K562 (cell line): ENCODE measurements around the gene F13B. TPM values are rescaled to one million over a fixed set of nuclear protein-coding genes. Genes with fewer than 3 reads are reported as not detected.

ENCODE experiments used
- BACH1 ChIP-seq: fragments of 200-800 bp; sonication (Bioruptor generic); IDR thresholded peaks from 2 replicates; pipeline ENCODE4 v1.6.1; 2016; ENCODE audit warnings: missing genetic modification characterization, missing compliant biosample characterization
- EHMT2 ChIP-seq: fragments of 450-650 bp; IDR thresholded peaks from 2 replicates; pipeline ENCODE4 v1.6.1; 2018; ENCODE audit warnings: antibody characterized with exemption
- ETV5 ChIP-seq: sonication (generic); formaldehyde crosslinking; IDR thresholded peaks from 2 replicates; pipeline ENCODE4 v1.4.0; 2020; ENCODE audit warnings: low read depth, mild to moderate bottlenecking, missing genetic modification reagents
- FOSL1 ChIP-seq: fragments of 200-800 bp; sonication (Bioruptor generic); conservative IDR thresholded peaks from 2 replicates; pipeline ENCODE4 v1.6.1; 2016; ENCODE audit warnings: missing genetic modification characterization, missing compliant biosample characterization
- GABPA ChIP-seq: fragments of 200-800 bp; sonication (Bioruptor generic); conservative IDR thresholded peaks from 2 replicates; pipeline ENCODE4 v1.6.1; 2016; ENCODE audit warnings: low read depth, missing genetic modification characterization, missing compliant biosample characterization
- GABPB1 ChIP-seq: sonication (generic); formaldehyde crosslinking; IDR thresholded peaks from 2 replicates; pipeline ENCODE4 v1.8.0; 2022; ENCODE audit warnings: mild to moderate bottlenecking, missing genetic modification reagents
- GTF2B ChIP-seq: IDR thresholded peaks from 2 replicates; pipeline ENCODE4 v1.6.1; 2011; ENCODE audit not compliant: insufficient read length; ENCODE audit errors: extremely low read depth
- KLF10 ChIP-seq: fragments of 250-450 bp; sonication (Bioruptor Pico); IDR thresholded peaks from 2 replicates; pipeline ENCODE4 v1.6.1; 2021; ENCODE audit warnings: matching md5 sums
- MAZ ChIP-seq, 2 experiments: fragments of 450-650 bp in 1 of 2; sonication (generic) in 1 of 2; formaldehyde crosslinking; IDR thresholded peaks in 1 of 2; conservative IDR thresholded peaks in 1 of 2; 2 replicates each; pipeline versions ENCODE4 v1.4.0 to v1.5.0; 2020; ENCODE audit warnings: mild to moderate bottlenecking in 1 of 2, missing genetic modification reagents in 1 of 2
- NFIC ChIP-seq: fragments of 450-650 bp; IDR thresholded peaks from 2 replicates; pipeline ENCODE4 v1.6.1; 2017; ENCODE audit warnings: mild to moderate bottlenecking, inconsistent platforms
- NKRF ChIP-seq: fragments of 450-650 bp; IDR thresholded peaks from 2 replicates; pipeline ENCODE4 v1.6.1; 2016; ENCODE audit warnings: borderline replicate concordance
- PHF8 ChIP-seq: fragments of 200-600 bp; sonication (generic); IDR thresholded peaks from 2 replicates; pipeline ENCODE4 v1.6.1; 2012; ENCODE audit warnings: mixed run types, mild to moderate bottlenecking, inconsistent platforms, low read length, moderate library complexity, borderline replicate concordance
- RBBP5 ChIP-seq: fragments of 200-600 bp; sonication (generic); IDR thresholded peaks from 2 replicates; pipeline ENCODE4 v1.6.1; 2012; ENCODE audit warnings: borderline replicate concordance, mild to moderate bottlenecking, low read length, control low read depth, inconsistent platforms; ENCODE audit not compliant: insufficient read depth, poor library complexity, severe bottlenecking
- RBFOX2 ChIP-seq: fragments of 200-400 bp; formaldehyde crosslinking; IDR thresholded peaks from 2 replicates; pipeline ENCODE4 v1.6.1; 2017; ENCODE audit warnings: low read depth, mild to moderate bottlenecking, low read length, moderate library complexity
- RFX7 ChIP-seq: fragments of 250-450 bp; sonication (Bioruptor Pico); IDR thresholded peaks from 2 replicates; pipeline ENCODE4 v1.5.1; 2021; ENCODE audit warnings: mild to moderate bottlenecking
- SPI1 ChIP-seq: IDR thresholded peaks from 2 replicates; pipeline ENCODE4 v1.6.1; 2011; ENCODE audit warnings: low read depth, low read length, control low read depth, borderline replicate concordance
- TEAD4 ChIP-seq, 2 experiments: sonication (generic) in 1 of 2; formaldehyde crosslinking in 1 of 2; IDR thresholded peaks; 2 replicates each; pipeline versions ENCODE4 v1.6.1 to v1.8.0; 2012 to 2022; ENCODE audit warnings: borderline replicate concordance in 1 of 2, inconsistent platforms in 1 of 2, low read length in 1 of 2, mild to moderate bottlenecking in 1 of 2, missing genetic modification reagents in 1 of 2
- TRIM25 ChIP-seq: fragments of 450-650 bp; IDR thresholded peaks from 2 replicates; pipeline ENCODE4 v1.7.0; 2016; ENCODE audit warnings: borderline replicate concordance
- ZBTB17 ChIP-seq: fragments of 450-650 bp; formaldehyde crosslinking; IDR thresholded peaks from 2 replicates; pipeline ENCODE4 v1.4.0; 2020; ENCODE audit warnings: mild to moderate bottlenecking
- ZNF740 ChIP-seq, 3 experiments: fragments of 200-800 bp in 1 of 3; sonication (Bioruptor generic) in 1 of 3; sonication (generic) in 1 of 3; formaldehyde crosslinking in 1 of 3; IDR thresholded peaks; 2 replicates each; pipeline versions ENCODE4 v1.6.1 to v1.8.0; 2016 to 2022; ENCODE audit warnings: mild to moderate bottlenecking in 2 of 3, missing compliant biosample characterization in 2 of 3, missing genetic modification characterization in 2 of 3, missing genetic modification reagents in 1 of 3
- ZNF79 ChIP-seq: fragments of 250-450 bp; sonication (Bioruptor Pico); IDR thresholded peaks from 2 replicates; pipeline ENCODE4 v1.4.0; 2020; ENCODE audit warnings: low read depth, mild to moderate bottlenecking, moderate library complexity
- polyA plus RNA-seq, 8 experiments: library from polyadenylated mRNA; depleted of rRNA in 4 of 8; stranded (reverse) in 5 of 8; unstranded in 3 of 8; fragments of >200 nt; fragmentation: Nextera tagmentation in 2 of 8; fragmentation: Illumina TruSeq in 1 of 8; extraction: Ambion mirVana in 2 of 8; extraction: Trizol in 1 of 8; gene quantifications; 2 replicates each; pipeline versions ENCODE4 v1.2.1 to v1.2.3, GENCODE V29; 2011 to 2014; ENCODE audit warnings: inconsistent platforms in 1 of 8, missing spikeins in 1 of 8
- total RNA-seq, 7 experiments: library from RNA; depleted of rRNA in 6 of 7; stranded (reverse); fragments of >200 nt in 6 of 7; fragmentation: Illumina TruSeq in 2 of 7; extraction: Trizol in 2 of 7; gene quantifications; 2 replicates each; pipeline versions ENCODE4 v1.2.1 to v1.2.3, GENCODE V29; 2011 to 2021; ENCODE audit warnings: low replicate concordance in 1 of 7

The F13B gene
- total and polyA plus RNA-seq, 9 of the 15 experiments (the other 6 are each of a cell fraction or from before 2014, with no cell fraction given) = not detected

- TF ChIP-seq GTF2B (no peak), NKRF (no peak), TEAD4 (IDR thresholded peaks at IDR 0.05; ENCODE audit: low read length) (peak; percentile 34; the same call in 1 of the 2 replicates), TEAD4 (CRISPR knock-in tag; IDR thresholded peaks at IDR 0.05; ENCODE audit: borderline replicate concordance) (no peak), NFIC (peak; percentile 70), ZNF740 (CRISPR knock-in tag; IDR thresholded peaks at IDR 0.05) (no peak), ZNF740 (tag; IDR thresholded peaks at IDR 0.05) (0 out of 4 replicates have a peak, but pooled peaks of 1 of the 2 experiments have one; percentile 37), TRIM25 (no peak), BACH1 (peak; percentile 74; the same call in 1 of the 2 replicates), GABPB1 (peak; percentile 45; the same call in 1 of the 2 replicates), FOSL1 (tag) (peak; percentile 60), SPI1 (peak; percentile 96), ZNF79 (CRISPR knock-in tag) (0 out of 2 replicates have a peak, but pooled peaks have one; percentile 20), RBBP5 (peak; percentile 44), ZBTB17 (CRISPR knock-in tag) (0 out of 2 replicates have a peak, but pooled peaks have one; percentile 35), RBFOX2 (0 out of 2 replicates have a peak, but pooled peaks have one; percentile 18), ETV5 (CRISPR knock-in tag) (0 out of 2 replicates have a peak, but pooled peaks have one; percentile 26), EHMT2 (peak; percentile 89), KLF10 (no peak), RFX7 (CRISPR knock-in tag) (no peak), PHF8 (peak; percentile 22; the same call in 1 of the 2 replicates), GABPA (tag) (peak; percentile 47; the same call in 1 of the 2 replicates), MAZ (CRISPR knock-in tag; conservative IDR thresholded peaks at IDR 0.05 in 1 of 2, IDR thresholded peaks at IDR 0.05 in 1 of 2) (0 out of 4 replicates have a peak, but pooled peaks of 1 of the 2 experiments have one; percentile 16)
These were observed 49.4 kb downstream of the F13B start (continued) for GRCh38 chr1:197017558-197018146.
